Medulla oblongata (tissue), 1 donor: Measurements from ENCODE around the gene CDH26.

Experiments
- DNase-seq: peaks from one replicate; pipeline ENCODE4 v3.0.0-alpha.2; 2015; ENCODE audit errors: extremely low spot score

The CDH26 gene

DNA sequence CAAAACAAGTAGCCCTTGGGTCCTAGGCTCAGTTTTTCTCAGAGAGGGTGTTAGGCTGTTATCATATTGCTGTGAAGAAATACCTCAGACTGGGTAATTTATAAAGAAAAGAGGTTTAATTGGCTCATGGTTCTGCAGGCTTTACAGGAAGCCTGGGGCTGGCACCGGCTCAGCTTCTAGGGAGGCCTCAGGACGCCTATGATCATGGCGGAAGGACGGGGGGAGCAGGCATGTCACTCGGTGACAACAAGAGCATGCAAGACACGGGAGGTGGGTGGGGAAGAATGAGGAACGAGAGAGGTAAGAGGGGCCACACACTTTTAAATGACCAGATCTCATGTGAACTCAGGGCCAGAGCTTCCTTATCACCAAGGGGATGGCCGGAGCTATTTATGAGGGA, 26.9 kb downstream of the CDH26 start:
- DNase-seq = no peak

DNA sequence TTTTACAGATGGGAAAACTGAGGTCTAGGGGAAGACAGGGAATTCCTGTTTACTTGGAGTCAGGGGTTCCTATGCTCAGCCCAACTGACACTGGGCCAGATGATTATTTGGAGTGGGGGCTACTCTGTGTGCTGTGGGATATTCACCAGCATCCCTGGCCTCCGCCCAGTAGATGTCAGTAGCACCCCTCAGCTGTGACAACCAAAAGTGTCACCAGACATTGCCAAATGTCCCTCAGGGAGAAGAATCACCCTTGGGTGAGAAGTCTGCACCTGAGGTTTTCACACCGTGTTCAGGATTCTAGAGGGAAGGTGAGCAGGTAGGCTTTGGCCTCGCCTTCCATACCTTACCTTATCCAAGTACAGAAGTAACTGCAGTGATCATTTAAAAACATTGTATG, 27.6 kb downstream of the CDH26 start:
- no peak for DNase-seq

DNA sequence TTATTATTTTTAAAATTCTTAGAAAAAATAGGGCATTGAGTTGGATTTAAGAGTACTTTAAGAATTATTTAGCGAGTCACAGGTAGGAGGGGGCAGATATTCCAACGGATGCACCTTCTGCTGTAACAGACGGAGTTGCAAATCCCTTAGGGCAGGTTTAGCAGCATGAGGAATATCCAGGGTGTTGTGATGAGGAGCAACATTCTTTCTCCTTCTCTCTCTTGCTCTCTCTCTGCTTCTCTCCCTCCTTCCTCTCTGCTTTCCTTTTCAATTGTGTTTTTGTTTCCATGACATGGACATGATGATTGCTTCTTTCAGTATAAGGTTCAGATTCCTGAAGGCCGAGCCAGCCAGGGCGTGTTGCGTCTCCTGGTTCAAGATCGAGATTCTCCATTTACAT, 28.9 kb downstream of the CDH26 start:
- no peak for DNase-seq

DNA sequence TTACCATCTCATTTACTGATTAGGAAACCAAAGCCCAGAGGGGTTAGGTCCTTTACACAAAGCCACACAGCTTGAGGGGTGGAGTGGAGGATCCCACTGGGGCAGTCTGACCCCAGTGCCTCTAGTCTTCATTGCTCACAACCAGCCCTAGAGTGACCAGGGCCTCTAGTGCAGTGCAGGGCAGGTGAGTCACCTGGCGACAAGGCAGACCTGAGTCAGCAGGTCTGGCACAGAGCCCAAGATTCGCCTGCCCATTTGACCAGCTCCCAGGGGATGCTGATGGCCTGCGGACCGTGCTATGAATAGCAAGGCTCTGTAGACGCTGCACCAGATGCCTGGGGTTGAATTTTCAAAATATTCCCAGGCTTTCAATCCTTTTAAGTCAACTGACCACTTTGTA, 29.9 kb downstream of the CDH26 start:
- no peak for DNase-seq

DNA sequence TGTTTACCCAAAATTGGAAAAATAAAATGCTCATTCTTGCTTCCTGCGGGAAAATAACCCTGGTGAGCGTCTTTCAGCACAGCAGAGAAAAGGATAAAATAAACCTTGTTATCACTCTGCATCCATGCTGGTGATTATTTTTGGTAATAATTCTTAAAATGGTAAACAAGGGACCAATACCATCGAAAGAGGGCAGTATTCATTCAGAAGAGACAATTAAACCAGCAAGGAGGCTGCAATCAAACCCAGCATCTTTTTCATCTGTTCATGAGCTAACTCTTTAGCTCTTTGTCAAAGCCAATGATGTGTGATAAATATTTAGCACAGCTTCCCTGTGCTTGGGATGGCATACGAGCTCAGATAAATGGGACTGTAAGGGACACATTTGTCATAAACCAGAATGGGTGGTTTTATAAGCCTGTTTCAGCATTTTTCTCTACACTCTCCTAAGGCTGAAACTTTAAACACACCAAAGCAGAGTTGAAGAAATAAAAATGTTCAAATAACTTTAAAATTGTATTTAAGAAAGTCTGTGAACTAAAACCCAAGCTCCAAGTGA, 34.4 kb downstream of the CDH26 start:
- DNase-seq = peak; percentile 22

DNA sequence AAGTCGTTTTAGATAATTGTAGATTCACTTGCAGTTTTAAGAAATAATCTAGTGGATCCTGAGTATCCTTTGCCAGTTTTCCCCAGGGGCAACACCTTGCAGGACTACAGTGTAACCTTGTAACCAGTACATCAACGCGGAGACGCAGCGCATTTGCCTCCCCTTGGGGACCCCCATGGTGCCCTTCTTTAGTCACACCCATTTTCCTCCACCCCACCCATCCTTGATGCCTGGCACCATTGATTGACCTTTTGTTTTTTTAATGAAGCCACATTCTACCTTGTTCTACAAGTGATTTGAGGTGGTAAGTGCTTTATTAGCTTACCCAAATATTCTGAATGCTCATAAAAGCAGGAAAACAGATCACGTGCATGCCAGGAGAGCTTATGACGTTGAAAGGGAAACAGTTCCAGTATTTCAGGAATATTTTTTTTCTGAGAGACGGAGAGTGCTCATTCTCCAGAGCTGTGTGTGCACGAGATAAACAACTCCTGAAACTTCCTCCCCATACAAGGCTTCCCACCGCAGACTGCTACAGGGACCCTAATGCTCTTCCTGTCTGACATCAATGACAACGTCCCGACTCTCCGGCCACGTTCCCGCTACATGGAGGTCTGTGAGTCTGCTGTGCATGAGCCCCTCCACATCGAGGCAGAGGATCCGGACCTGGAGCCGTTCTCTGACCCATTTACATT, 35.7 kb downstream of the CDH26 start:
- no peak for DNase-seq

DNA sequence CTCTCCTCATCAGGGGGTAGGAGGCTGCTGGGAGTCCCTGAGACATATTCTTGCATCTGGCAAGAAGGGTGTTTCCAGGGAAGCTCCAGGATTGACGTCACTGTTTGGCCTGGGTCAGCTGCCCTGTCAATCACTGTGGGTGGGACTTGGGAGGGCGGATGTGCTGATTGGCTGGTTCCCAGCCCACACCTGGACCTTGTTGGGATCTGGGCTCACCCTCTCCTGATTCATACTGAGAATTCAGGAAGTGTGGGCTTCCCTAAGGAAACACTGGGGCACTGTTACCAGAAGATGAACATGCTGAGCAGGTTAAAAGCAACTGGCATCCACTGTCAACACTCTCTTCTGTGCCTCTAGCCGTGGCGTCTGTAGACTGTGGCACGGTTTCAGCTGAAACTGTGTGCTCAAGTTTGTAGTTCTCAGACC, 36.5 kb downstream of the CDH26 start:
- no peak for DNase-seq

DNA sequence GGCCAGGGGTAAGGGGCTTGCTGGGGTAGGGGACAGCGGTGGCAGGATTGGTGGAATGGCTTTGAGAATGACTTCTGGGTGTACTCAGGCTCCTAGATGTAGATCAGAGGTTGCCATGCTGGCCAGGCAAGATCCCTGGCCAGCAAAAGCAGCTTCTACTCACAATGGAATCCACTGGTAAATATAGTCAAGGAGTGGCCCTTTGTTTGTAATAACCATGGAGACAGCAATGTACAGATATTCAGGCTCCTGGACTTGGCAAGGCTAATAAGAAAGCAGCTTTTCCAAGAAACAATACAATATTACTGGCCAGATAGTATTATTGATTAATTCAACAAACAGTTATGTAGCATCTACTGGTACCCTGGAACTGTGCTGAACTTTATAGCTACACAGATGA, 37.9 kb downstream of the CDH26 start:
- no peak for DNase-seq

DNA sequence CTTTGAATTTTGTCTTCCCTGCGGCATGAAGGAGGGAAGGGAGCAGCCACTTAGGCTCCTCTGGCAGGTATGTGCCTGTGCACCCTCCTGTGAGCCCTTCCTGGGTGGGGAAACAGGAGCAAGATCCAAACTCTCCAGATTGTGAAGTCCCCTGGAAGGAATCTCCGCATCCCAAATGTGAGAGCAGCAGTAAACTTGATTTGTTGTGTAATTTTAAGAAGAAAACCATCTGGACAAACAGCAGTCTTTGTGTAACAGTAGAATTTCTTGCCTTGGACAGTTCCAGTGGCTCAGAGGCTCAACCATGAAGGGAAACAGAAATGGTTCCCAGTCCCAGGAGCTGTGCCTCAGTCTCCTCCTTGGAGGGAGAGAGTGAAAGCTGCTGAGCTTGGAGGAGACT, 39.7 kb downstream of the CDH26 start:
- no peak for DNase-seq

DNA sequence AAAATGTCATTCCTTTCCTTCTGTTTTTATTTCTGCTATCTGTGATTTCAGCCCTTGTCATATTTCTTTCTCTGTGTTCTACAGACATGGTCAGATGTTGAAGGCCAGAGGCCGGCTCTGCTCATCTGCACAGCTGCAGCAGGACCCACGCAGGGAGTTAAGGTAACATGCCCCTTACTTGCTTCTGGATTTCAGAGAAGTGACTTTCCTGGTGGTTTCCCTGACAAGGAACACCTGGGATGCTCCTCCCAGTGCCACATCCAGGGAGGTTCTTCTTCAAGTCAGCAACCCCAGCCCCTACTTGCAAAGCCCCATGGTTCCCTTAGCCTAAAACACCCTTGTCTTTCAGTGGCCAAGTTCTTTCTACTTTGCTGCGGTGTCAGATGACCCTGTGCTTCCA, 41.3 kb downstream of the CDH26 start:
- no peak for DNase-seq

DNA sequence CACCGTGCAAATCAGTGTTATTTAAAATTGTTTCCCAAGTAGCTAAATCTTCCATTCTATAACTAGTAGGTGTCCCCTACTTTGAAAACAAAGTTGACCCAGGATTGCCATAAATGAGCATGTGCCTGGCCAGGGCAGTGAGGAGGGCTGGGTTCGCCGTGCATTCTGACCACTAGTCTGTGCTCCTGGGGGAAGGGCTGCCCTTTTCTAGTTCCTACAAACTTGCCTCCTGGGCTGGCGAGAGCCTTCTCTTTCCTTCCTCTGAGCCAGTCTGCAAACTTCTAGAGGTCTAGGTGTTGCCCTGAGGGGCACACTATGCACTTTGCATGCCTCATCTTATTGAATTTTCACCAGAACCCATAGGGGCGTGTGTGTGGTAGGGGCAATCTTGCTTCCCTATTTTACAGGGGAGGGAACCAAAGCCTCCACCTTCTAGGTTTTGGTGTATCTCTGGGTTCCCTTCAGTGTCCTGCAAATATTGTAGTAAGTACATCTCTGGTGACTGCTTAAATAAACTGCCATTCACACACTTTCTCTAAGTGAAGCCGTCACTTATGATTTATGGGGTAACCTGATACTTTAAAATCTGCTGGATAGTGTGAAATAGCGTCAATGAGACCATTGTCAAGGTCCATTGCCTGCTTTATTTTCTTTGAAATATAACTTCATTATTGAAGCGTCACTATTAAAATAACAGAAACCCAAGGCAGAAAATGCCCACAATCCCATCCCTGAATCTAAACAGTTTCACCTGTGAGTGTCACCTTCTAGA, 42.2 kb downstream of the CDH26 start:
- DNase-seq = no peak

DNA sequence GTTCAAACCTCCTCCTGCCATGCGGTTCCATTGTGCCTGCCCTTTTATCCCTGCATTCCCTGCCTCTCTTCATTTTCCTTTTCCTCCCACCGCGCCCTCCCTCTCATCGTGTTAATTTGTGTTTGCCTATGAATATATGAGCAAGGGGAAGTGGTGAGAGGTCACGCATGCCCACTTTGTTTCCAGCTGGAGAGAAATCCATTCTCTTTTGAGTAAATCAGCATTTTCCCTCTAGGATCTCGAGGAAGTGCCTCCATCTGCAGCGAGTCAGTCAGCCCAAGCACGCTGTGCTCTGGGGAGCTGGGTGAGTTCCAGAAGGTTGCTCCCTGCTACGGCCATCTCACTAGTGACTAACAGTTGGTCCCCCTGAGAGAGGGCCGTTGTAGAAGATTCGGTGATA, 42.9 kb downstream of the CDH26 start:
- DNase-seq = no peak

DNA sequence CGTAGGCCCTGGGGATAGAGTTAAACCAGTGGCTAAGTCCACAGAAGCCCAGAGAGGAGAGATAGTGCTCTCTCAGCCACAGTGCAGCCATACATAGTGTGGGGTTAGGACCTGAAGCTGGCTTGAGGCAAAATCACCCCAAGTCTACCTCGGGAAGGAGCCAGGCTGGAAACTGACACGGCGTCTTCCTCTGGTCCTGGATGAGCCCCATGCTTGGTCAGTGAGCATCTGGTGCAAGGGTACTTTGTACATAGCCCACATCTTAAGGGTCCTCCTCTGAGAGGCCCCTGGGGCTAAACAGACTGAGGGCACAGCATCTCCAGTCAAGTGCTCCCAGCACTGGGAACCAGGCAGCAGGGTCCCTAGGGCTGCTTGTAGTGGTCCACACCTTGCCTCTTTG, 45.6 kb downstream of the CDH26 start:
- no peak for DNase-seq

DNA sequence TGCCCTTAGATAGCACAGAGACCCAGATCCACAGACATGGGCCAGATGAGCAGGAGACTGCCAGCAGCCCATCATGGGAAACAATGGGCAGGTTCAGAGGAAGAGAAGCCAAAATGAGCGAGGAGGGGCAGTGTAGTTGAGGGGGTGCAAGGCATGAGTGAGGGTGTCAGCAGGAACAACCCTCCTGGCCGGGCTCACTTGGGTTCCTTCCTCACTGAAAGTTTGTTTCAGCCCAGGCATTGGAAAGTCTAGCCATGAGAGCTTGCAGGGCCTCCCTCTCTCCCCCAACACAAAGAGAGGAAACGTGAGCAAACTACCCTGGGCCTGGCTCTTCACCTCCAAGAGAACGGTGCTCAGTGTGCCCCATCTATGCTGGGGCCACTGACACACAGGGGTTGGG, 48.0 kb downstream of the CDH26 start:
- DNase-seq = no peak

DNA sequence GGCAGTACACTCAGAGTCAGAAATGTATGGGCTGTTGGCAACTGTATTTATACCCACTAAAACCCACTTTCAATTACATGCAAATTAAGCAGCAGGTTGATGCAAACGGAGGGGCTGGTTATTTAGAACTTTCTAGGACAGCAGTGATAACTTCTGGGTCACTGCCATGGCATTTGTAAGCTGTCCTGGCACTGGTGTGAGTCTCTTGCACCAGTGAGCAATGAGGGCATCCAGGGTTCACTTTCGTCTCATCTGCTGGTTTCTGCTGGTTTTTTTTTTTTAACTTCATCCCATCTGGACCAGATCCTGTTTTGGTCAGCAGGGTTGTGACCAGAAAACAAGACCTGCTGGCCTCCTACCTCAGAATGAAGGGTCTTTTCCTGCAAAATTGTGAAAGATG, 49.2 kb downstream of the CDH26 start:
- no peak for DNase-seq

DNA sequence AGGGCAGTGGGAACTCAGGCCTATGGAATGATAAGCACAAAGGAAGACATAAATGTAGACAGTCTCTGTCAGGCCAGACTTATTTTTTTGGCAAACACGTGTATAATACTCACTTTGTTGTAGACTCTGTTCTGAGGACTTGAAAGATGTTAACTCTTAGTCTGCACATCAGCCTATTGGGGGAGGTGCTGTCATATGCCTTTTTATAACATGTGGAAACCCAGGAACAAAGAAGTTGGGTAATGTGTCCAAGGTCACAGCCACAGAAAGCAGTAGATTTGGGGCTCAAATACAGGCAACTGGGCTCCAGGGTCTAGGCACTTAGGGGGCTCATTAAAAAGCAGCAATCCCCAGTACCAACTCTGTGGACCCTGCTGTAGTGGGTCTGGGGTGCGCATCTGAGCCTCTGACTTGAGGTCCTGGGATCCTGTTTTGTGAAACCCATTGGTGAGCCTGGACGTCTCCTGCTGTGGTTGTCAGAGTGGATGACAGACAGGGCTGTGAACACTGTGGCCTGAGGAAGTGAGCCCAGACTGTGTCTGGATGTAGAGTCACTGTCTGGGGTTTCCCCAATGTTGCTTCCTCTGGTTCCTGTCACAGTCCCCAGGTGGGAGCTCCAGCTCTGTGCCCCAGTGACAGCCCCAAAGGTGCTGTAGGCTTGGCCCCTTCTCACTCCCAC, 50.0 kb downstream of the CDH26 start:
- DNase-seq = peak; percentile 42

DNA sequence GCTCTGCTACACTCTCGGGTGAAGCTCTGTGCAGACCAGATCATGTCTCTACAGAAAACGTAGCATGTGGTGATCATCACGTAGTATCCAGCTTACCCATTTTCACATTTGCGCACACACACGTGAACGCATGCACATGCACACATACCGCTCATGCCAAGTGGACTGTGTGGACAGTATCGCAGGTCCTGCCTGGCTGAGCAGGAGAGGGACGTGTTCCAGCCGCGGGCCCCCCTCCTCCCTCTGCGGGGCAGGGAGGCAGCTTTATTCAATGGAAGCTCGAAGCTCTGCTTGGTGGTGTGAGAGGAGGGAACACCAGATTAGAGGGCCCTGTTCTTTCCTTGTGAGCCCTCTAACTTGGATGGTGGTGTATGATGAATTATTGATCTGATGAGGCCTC, 51.1 kb downstream of the CDH26 start:
- DNase-seq = no peak

DNA sequence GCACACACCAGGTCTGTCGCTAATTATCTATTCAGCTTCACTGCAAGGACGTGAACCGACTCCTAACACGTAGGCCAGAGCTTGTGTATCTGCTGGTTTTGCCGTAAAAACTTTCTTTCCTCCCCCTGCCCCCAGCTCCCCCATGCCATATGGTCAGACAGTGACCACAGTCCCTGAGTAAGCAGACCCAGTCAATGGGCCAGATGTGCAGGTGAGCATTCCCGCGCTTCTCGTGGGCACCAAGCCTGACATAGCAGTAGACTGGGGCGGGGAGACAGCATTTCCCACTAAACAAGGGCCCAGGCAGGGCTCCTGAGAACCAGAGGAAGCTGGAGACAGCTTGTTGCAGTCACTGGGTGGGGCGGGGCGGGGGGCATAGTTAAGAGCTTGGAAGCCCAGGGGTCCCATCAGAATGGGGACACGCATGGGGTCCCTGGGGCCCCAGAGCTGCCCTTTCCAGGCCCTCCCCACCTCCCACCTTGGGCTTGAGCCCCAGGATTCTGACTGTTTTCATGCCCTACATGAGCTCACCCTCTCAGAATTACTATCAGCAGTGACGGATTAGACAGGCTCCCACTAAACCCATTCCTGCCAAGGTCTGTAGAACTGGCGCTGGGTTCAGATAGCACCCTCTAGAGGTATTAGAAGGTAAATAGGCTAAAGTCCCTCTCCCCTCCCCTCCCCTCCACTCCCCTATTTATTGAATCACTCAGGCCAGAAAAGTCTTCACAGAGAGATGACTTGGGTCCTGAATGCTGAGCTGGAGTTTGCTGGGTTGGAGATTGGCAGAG, 51.8 kb downstream of the CDH26 start:
- DNase-seq = no peak

DNA sequence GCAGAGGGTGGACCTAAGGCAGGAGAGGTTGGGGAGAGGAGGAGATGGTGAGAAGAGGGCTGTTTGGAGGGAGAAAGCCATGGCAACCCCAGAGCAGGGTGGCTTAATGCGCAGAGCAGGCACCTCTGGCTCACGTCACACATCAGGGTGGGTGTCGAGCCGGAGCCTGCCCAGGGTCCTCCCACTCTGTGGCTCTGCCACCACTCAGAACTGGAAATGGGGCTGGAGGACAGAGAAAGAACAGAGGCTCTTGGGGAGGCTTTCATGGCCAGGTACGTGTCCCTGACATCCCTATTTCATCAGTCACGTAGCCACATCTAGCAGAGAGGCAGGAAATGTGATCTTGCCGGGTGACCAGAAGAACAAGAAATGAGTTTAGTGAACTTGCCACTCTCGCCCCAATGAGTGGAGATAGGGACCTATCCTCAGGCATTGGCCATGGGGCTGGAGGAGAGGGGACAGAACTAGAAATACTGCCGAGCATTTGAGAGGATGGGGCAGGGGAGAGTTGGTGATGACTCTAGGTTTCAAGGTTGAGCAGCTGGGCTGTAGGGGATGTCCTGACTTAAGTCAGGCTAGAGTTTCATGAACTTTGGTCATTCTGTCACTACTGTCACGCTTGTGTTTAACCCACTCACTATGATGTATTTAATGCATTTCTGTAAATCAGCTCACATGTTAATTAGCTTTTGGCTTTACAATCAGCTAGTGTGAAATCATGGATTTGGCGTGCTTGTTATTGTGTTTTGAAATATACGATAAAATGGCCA, 52.7 kb downstream of the CDH26 start:
- no peak for DNase-seq

DNA sequence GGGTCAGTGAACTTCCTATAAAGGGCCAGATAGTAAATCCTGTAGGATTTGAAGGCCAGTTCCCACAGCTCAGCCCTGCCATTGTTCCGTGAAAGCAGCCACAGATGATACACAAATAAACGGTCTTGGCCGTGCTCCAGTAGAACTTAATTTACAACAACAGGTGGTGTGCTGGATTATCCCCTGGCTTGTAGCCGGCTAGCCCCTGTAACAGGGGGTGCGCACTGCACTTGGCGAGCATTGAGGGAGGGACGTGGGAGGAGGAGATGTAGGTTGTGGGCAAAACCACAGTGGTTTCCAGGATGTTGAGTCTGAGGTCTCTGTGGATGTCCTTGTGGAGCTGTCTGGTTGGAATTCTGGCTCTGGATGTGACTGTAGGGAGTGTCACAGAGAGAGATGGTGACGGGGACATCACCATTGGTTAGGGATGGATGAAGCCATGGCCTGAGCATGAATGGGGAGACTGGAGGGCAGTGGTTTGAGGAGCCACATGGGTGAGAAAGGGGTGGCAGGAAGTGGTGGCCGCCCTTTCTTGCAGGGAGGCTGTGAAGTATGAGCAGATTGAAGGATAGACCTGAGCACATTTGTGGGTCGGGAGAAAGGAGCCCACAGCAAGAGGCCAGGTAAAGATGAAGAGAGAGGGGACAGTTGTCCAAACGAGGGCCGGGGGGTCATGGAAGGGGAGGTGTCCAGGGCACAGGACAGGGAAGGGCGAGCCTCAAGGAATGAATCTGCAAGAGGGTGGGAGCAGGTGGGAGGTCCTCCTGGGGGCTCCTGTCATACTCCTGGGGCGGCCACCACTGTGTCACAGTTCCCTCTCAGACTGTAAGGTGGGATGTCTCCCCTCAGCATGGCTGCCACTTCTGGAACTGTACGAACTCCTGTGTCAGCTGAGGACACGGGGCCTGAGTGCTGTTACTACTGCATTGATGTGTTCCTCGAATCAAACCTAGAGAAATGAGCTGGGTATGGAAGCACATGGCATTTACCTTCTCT, 53.6 kb downstream of the CDH26 start:
- DNase-seq = no peak
